Measurements from ENCODE around the gene CCT3.

The CCT3 gene

DNA sequence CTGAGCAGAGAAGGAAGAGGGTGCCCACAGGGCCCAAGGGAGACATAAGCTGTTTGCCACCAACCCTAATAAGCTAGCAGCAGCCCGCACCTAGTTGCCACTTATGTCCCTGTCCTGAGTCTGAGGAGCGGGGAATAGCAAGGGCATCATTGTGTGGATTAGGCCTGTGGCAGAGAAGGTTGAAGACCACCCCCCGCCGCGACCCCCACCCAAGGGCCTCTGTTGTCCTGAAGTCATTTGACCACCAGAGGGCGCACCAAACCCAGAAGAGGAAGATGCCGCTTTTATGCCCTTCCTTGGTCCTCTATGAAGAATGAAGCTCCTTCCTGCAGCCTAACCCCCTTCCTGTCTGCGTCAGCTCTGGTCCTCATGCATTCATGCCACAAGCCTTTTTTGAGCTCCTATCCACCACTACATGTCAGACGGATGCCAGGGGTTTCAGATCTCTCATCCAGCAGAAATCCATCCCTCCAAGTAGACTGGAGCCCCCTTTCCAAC, 47.5 kb upstream of the CCT3 start:
- no peak overlapping the region for H3K27ac ChIP-seq (ENCODE audit: poor library complexity, severe bottlenecking)
- no peaks in the 10 kb centered on the region for H3K4me1 ChIP-seq (ENCODE audit: insufficient read depth, poor library complexity, severe bottlenecking)
- TF ChIP-seq, protein P1, sequence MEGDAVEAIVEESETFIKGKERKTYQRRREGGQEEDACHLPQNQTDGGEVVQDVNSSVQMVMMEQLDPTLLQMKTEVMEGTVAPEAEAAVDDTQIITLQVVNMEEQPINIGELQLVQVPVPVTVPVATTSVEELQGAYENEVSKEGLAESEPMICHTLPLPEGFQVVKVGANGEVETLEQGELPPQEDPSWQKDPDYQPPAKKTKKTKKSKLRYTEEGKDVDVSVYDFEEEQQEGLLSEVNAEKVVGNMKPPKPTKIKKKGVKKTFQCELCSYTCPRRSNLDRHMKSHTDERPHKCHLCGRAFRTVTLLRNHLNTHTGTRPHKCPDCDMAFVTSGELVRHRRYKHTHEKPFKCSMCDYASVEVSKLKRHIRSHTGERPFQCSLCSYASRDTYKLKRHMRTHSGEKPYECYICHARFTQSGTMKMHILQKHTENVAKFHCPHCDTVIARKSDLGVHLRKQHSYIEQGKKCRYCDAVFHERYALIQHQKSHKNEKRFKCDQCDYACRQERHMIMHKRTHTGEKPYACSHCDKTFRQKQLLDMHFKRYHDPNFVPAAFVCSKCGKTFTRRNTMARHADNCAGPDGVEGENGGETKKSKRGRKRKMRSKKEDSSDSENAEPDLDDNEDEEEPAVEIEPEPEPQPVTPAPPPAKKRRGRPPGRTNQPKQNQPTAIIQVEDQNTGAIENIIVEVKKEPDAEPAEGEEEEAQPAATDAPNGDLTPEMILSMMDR (IDR thresholded peaks at IDR 0.05; ENCODE audit: poor library complexity, severe bottlenecking), result peak; percentile 84
- no peak for DNase-seq (ENCODE audit: low spot score)
- H3K27me3 ChIP-seq (ENCODE audit: insufficient read depth, poor library complexity, severe bottlenecking), result no peaks in the 10 kb centered on the region
- H3K9me3 ChIP-seq (ENCODE audit: severe bottlenecking), result no peaks in the 10 kb centered on the region
- H3K4me3 ChIP-seq (ENCODE audit: severe bottlenecking), result no peak overlapping the region
- no peaks in the 10 kb centered on the region for H3K36me3 ChIP-seq (ENCODE audit: low read depth)
- peak; percentile 62; the same call in 2 of the 3 replicates for ATAC-seq (ENCODE audit: low read depth)

DNA sequence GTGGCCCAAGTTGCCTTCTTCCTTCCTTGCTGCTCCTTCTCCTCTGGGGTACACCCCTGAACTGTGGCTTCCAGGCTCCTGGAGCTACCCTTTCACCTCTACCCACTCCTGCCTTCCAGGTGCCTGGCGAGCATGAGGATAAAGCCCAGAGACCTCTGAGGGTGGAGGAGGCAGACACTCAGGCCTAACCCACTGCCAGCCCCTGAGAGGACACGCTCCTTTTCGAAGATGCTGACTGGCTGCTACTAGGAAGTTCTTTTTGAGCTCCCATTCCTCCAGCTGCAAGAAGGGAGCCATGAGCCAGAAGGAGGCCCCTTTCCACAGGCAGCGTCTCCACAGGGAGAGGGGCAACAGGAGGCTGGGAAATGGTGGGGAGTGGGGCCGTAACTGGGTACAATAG, 46.6 kb upstream of the CCT3 start:
- ATAC-seq (ENCODE audit: low read depth), result no peak
- Histone ChIP-seq H3K4me3 (ENCODE audit: severe bottlenecking) (no peak overlapping the region), H3K36me3 (ENCODE audit: low read depth) (no peaks in the 10 kb centered on the region), H3K4me1 (ENCODE audit: insufficient read depth, poor library complexity, severe bottlenecking) (no peaks in the 10 kb centered on the region), H3K27me3 (ENCODE audit: insufficient read depth, poor library complexity, severe bottlenecking) (no peaks in the 10 kb centered on the region), H3K27ac (ENCODE audit: poor library complexity, severe bottlenecking) (no peak overlapping the region), H3K9me3 (ENCODE audit: severe bottlenecking) (no peaks in the 10 kb centered on the region)
- TF ChIP-seq, protein P1 (IDR thresholded peaks at IDR 0.05; ENCODE audit: poor library complexity, severe bottlenecking), result no peak
- no peak for DNase-seq (ENCODE audit: low spot score)

DNA sequence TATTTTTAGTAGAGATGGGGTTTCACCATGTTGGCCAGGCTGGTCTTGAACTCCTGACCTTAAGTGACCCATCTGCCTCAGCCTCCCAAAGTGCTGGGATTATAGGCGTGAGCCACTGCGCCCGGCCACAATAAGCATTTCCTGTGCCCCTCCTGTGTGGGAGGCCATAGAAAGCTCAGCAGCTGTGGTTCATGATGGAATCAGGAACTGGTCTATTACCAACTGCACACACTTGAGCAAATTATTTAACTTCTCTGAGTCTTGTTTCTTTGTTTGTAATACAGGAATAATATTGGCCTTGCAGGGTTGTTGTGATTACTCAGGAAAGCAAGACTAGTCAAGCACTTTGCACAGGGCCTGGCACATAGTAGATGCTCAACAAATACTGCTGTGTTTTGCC, 45.9 kb upstream of the CCT3 start:
- TF ChIP-seq, protein P1 (IDR thresholded peaks at IDR 0.05; ENCODE audit: poor library complexity, severe bottlenecking), result no peak
- ATAC-seq (ENCODE audit: low read depth), result no peak
- Histone ChIP-seq H3K9me3 (ENCODE audit: severe bottlenecking) (no peaks in the 10 kb centered on the region), H3K4me1 (ENCODE audit: insufficient read depth, poor library complexity, severe bottlenecking) (no peaks in the 10 kb centered on the region), H3K36me3 (ENCODE audit: low read depth) (no peaks in the 10 kb centered on the region), H3K4me3 (ENCODE audit: severe bottlenecking) (no peak overlapping the region), H3K27me3 (ENCODE audit: insufficient read depth, poor library complexity, severe bottlenecking) (no peaks in the 10 kb centered on the region), H3K27ac (ENCODE audit: poor library complexity, severe bottlenecking) (no peak overlapping the region)
- DNase-seq (ENCODE audit: low spot score), result no peak

DNA sequence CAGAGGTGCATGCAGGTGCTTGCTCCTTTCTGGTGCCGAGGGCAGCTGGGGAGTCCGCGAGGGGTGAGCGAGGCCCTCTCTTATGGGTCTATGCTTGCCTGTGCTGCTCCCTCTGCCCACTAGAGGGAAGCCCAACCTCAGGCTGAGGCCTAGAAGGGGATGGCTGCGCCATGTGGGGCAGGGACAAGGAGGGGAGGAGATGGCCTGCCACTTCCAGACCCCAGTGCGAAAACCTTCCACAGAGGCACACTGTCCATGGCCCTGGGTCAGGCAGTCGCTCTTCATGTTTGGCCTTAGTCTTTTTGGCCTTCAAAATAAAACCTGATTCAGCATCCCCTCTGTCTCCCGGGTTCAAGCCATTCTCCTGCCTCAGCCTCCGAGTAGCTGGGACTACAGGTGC, 44.9 kb upstream of the CCT3 start:
- Histone ChIP-seq H3K27me3 (ENCODE audit: insufficient read depth, poor library complexity, severe bottlenecking) (no peaks in the 10 kb centered on the region), H3K27ac (ENCODE audit: poor library complexity, severe bottlenecking) (no peak overlapping the region), H3K9me3 (ENCODE audit: severe bottlenecking) (no peaks in the 10 kb centered on the region), H3K36me3 (ENCODE audit: low read depth) (no peaks in the 10 kb centered on the region), H3K4me1 (ENCODE audit: insufficient read depth, poor library complexity, severe bottlenecking) (no peaks in the 10 kb centered on the region), H3K4me3 (ENCODE audit: severe bottlenecking) (no peak overlapping the region)
- peak; percentile 79 for ATAC-seq (ENCODE audit: low read depth)
- TF ChIP-seq, protein P1 (IDR thresholded peaks at IDR 0.05; ENCODE audit: poor library complexity, severe bottlenecking), result peak; percentile 73
- no peak for DNase-seq (ENCODE audit: low spot score)

DNA sequence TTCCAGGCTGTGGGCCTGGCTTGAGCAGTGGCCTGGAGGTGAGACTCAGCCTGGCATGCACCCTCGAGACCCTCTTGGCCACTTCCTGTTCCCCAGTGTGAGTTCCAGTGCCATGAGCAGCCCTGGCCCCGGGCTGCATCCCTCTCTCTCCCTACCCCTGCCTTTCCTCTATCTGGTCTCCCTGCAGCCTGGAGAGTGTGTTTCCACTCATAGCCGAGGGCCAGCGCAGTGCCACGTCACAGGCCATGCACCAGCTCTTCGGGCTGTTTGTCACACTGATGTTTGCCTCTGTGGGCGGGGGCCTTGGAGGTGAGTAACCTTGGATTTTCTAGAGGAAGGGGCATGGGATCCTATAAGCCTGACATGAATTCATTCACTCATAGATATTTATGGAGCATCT, 44.5 kb upstream of the CCT3 start:
- Histone ChIP-seq H3K27ac (ENCODE audit: poor library complexity, severe bottlenecking) (no peak overlapping the region), H3K4me3 (ENCODE audit: severe bottlenecking) (no peak overlapping the region), H3K9me3 (ENCODE audit: severe bottlenecking) (no peaks in the 10 kb centered on the region), H3K27me3 (ENCODE audit: insufficient read depth, poor library complexity, severe bottlenecking) (no peaks in the 10 kb centered on the region), H3K36me3 (ENCODE audit: low read depth) (no peaks in the 10 kb centered on the region), H3K4me1 (ENCODE audit: insufficient read depth, poor library complexity, severe bottlenecking) (no peaks in the 10 kb centered on the region)
- DNase-seq (ENCODE audit: low spot score) (no peak), ATAC-seq (ENCODE audit: low read depth) (no peak)
- TF ChIP-seq, protein P1 (IDR thresholded peaks at IDR 0.05; ENCODE audit: poor library complexity, severe bottlenecking), result no peak

Measured in RWPE2 (cell line).